Urothelium cell line (cell line): ENCODE measurements around the gene MUC6.

Experiments
- DNase-seq: peaks from one replicate; pipeline ENCODE4 v3.0.0; 2011; ENCODE audit warnings: low spot score, mixed read lengths
- FAIRE-seq: peaks from 2 replicates; lab custom pipeline; 2011; peaks lifted over from hg19 to GRCh38; lab: Jason Lieb, UNC

MUC6 gene

GRCh38 chr11:1038921-1039320, 2.4 kb upstream of the MUC6 start:
- DNase-seq (no peak), FAIRE-seq (peak; percentile 77)

GRCh38 chr11:1038361-1038760, 1.8 kb upstream of the MUC6 start:
- DNase-seq (no peak), FAIRE-seq (no peak)

- DNase-seq (no peak), FAIRE-seq (no peak)
Measured at GRCh38 chr11:1037506-1038055, 1.1 kb upstream of the MUC6 start.

- DNase-seq (no peak), FAIRE-seq (no peak)
Measured at GRCh38 chr11:1036931-1037330, 413 bp upstream of the MUC6 start.

GRCh38 chr11:1035577-1036283, 788 bp downstream of the MUC6 start:
- no peak for FAIRE-seq

GRCh38 chr11:1034456-1035295, 1.8 kb downstream of the MUC6 start:
- FAIRE-seq (no peak), DNase-seq (no peak)

More at GRCh38 chr11:1035577-1036283, 788 bp downstream of the MUC6 start:
- no peak for DNase-seq

- FAIRE-seq, result no peak
- no peak for DNase-seq
Measured at GRCh38 chr11:1034001-1034400, 2.5 kb downstream of the MUC6 start.

- no peak for DNase-seq
- no peak for FAIRE-seq
Measured at GRCh38 chr11:1033016-1033798, 3.3 kb downstream of the MUC6 start.

GRCh38 chr11:1032310-1032891, 4.1 kb downstream of the MUC6 start:
- FAIRE-seq (peak; percentile 92), DNase-seq (no peak)

- DNase-seq (no peak), FAIRE-seq (no peak)
Measured at GRCh38 chr11:1031121-1031899, 5.2 kb downstream of the MUC6 start.

- FAIRE-seq (no peak), DNase-seq (no peak)
Measured at GRCh38 chr11:1030556-1030955, 6.0 kb downstream of the MUC6 start.

GRCh38 chr11:1030086-1030485, 6.4 kb downstream of the MUC6 start:
- DNase-seq (no peak), FAIRE-seq (no peak)

GRCh38 chr11:1029654-1030053, 6.9 kb downstream of the MUC6 start:
- DNase-seq (no peak), FAIRE-seq (no peak)

GRCh38 chr11:1029051-1029450, 7.5 kb downstream of the MUC6 start:
- FAIRE-seq (no peak), DNase-seq (no peak)

- FAIRE-seq (no peak), DNase-seq (no peak)
Measured at GRCh38 chr11:1028616-1029015, 7.9 kb downstream of the MUC6 start.

GRCh38 chr11:1028291-1028540, 8.3 kb downstream of the MUC6 start:
- no peak for FAIRE-seq
- DNase-seq, result no peak

GRCh38 chr11:1027483-1028290, 8.8 kb downstream of the MUC6 start:
- no peak for DNase-seq
- no peak for FAIRE-seq

- FAIRE-seq (no peak), DNase-seq (no peak)
Measured at GRCh38 chr11:1026641-1027482, 9.7 kb downstream of the MUC6 start.

GRCh38 chr11:1026163-1026450, 10.4 kb downstream of the MUC6 start:
- no peak for FAIRE-seq
- no peak for DNase-seq
